HG03571 (cell line): Measurements from ENCODE around the gene HELLS.
A peak's percentile ranks its signal among the peaks of the same experiment; 100 is the strongest.
"Not testable (repeated sequence)": the region's sequence is repeated elsewhere in the genome, so short reads cannot be mapped to it uniquely, and the experiment has no call there.

Experiments used
- ATAC-seq: cut with Tn5 transposase; IDR thresholded peaks from one replicate; pipeline ENCODE4 v1.9.1; 2021; ENCODE audit not compliant: unreplicated experiment

HELLS gene

GRCh38 chr10:94607111-94607510 is 61.5 kb downstream of the HELLS start:
- peak; percentile 76 for ATAC-seq

GRCh38 chr10:94608559-94608958 is 63.0 kb downstream of the HELLS start:
- no peak for ATAC-seq

DNA sequence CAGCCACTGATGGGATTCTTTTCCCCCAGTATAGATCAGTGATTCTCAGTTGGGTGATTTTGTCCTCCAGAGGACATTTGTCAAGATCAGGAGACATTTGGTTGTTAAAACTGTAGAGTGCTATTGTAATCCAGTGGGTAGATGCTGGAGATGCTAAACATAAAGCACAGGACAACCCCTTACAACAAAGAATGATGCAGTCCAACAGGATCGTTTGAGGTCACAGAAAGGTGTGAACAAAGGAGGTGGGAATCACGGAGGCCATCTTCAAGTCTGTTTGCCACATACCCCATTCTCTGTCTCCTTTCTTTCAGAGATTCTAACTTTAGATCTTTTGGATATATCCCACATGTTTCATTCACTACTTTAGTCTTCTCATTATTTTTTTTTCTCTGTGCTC is 69.0 kb downstream of the HELLS start:
- no peak for ATAC-seq

- ATAC-seq = no peak
Measured at GRCh38 chr10:94617389-94617944, 71.9 kb downstream of the HELLS start.

- no peak for ATAC-seq
Measured at GRCh38 chr10:94622666-94623205, 77.1 kb downstream of the HELLS start.

GRCh38 chr10:94623572-94623971 is 78.0 kb downstream of the HELLS start:
- no peak for ATAC-seq

GRCh38 chr10:94626476-94626875 is 80.9 kb downstream of the HELLS start:
- ATAC-seq = no peak

GRCh38 chr10:94627511-94627910 is 81.9 kb downstream of the HELLS start:
- ATAC-seq = no peak

- ATAC-seq = no peak
Measured at GRCh38 chr10:94630017-94630688, 84.6 kb downstream of the HELLS start.

GRCh38 chr10:94631077-94631875 is 85.7 kb downstream of the HELLS start:
- no peak for ATAC-seq

DNA sequence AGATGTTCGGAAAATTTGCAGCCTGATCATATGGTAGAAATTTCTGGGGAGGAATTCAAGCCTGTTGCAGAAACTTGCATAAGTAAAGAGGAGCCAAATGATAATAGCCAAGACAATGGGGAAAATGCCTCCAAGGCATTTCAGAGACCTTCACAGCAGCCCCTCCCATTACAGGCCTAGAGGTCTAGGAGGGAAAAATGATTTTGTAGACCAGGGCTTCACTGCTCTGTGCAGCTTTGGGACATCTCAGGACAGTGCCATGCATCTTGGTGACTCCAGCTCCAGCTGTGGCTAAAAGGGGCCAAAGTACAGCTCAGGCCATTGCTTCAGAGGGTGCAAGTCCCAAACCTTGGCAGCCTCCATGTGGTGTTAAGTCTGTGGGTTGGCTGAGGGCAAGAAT is 87.4 kb downstream of the HELLS start:
- ATAC-seq = no peak

DNA sequence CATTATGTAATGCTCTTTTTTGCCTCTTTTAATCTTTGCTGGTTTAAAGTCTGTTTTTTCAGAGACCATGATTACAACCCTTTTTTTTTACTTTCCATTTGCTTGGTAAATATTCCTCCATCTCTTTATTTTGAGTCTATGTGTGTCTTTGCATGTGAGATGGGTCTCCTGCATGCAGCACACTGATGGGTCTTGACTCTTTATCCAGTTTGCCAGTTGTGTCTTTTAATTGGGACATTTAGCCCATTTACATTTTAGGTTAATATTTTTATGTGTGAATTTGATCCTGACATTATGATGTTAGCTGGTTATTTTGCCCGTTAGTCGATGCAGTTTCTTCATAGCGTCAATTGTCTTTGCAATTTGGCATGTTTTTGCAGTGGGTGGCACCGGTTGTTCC is 92.5 kb downstream of the HELLS start:
- ATAC-seq = not testable (repeated sequence)

DNA sequence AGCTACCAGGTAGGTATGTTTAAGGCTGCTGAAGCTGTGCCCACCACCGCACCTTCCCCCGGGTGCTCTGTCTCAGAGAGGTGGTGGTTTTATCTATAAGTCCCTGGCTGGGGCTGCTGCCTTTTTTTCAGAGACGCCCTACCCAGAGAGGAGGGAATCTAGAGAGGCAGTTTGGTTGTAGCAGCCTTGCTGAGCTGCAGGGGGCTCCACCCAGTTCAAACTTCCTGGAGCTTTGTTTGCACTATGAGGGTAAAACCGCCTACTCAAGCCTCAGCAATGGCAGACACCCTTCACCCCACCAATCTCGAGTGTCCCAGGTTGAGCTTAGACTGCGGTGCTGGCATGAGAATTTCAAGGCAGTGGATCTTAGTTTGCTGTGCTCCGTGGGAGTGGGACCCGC is 94.3 kb downstream of the HELLS start:
- no peak for ATAC-seq

GRCh38 chr10:94640562-94640961 is 95.0 kb downstream of the HELLS start:
- ATAC-seq = no peak

DNA sequence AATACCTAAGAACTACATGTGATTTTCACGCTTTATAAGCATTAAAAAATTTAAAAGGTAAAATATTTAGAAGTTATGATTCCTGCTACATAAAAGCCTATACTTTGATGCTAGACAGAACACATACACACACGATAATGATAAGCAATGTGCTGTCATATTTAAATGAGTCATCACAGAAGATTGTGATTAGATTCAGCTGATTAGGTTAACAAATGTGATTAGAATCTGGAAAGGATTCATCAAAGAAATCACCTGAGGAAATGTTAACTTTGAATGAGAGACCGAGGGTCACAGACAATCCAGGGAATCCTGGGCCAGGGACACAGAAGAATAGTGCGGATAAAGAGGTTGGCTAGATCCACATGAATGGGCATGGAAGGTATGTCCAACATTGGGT is 95.9 kb downstream of the HELLS start:
- no peak for ATAC-seq

- no peak for ATAC-seq
Measured at GRCh38 chr10:94644352-94644751, 98.8 kb downstream of the HELLS start.

DNA sequence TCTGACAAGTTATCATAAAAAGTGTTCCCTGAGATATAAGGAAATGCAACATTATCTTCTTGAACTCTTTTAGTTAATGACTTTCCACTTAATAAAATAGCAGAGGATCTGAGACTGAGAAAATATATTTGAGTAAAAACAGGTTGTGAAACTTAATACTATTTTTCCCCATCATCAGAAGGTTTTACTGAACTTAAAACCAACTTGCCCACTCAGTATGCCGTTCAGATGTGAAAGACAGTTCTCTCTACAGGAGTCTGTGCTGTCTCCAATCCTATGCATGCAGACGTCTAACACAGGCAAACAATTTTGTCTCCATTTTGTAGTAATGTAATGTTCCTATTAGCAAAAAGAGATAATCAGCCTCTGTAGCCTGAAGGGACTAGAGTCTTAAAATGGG is 99.7 kb downstream of the HELLS start:
- ATAC-seq = no peak
